H9 (cell line): ENCODE results near the gene ITPR1. TPM values are rescaled to one million over a fixed set of nuclear protein-coding genes. Genes with fewer than 3 reads are reported as not detected.
A peak's percentile ranks its signal among the peaks of the same experiment; 100 is the strongest.
"Not testable (repeated sequence)": the region's sequence is repeated elsewhere in the genome, so short reads cannot be mapped to it uniquely, and the experiment has no call there.

Source experiments
- DNase-seq: peaks from one replicate; pipeline ENCODE4 v3.0.0-alpha.2; 2017
- H2AFZ ChIP-seq: one replicate; pipeline ENCODE4 v1.6.1; 2013; ENCODE audit warnings: mild to moderate bottlenecking, low read length, control low read depth, moderate library complexity
- H2AK5ac ChIP-seq: 2 replicates; pipeline ENCODE4 v1.6.1; 2013; ENCODE audit warnings: low read length, control low read depth, mixed read lengths; ENCODE audit not compliant: insufficient read length
- H2BK120ac ChIP-seq: one replicate; pipeline ENCODE4 v1.6.1; 2013; ENCODE audit warnings: low read depth, mild to moderate bottlenecking, low read length, control low read depth, inconsistent platforms; ENCODE audit not compliant: poor library complexity, severe bottlenecking
- H2BK12ac ChIP-seq: 2 replicates; pipeline ENCODE4 v1.6.1; 2013; ENCODE audit warnings: low read length, control low read depth, mixed read lengths, low read depth; ENCODE audit not compliant: insufficient read length
- H2BK15ac ChIP-seq: 2 replicates; pipeline ENCODE4 v1.6.1; 2013; ENCODE audit warnings: low read depth, low read length, control low read depth
- H2BK20ac ChIP-seq: one replicate; pipeline ENCODE4 v1.6.1; 2013; ENCODE audit warnings: low read depth, mild to moderate bottlenecking, low read length, control low read depth, inconsistent platforms; ENCODE audit not compliant: poor library complexity, severe bottlenecking
- H2BK5ac ChIP-seq: 2 replicates; pipeline ENCODE4 v1.6.1; 2013; ENCODE audit warnings: low read length, control low read depth, mixed read lengths; ENCODE audit not compliant: insufficient read length
- H3K14ac ChIP-seq: 2 replicates; pipeline ENCODE4 v1.6.1; 2013; ENCODE audit warnings: low read length, control low read depth; ENCODE audit not compliant: insufficient read depth
- H3K18ac ChIP-seq: 2 replicates; pipeline ENCODE4 v1.6.1; 2013; ENCODE audit warnings: low read depth, mild to moderate bottlenecking, mixed read lengths, low read length, control low read depth; ENCODE audit not compliant: insufficient read length
- H3K23ac ChIP-seq: 2 replicates; pipeline ENCODE4 v1.6.1; 2013; ENCODE audit warnings: low read length, control low read depth, mixed read lengths, low read depth; ENCODE audit not compliant: insufficient read length
- H3K23me2 ChIP-seq: 2 replicates; pipeline ENCODE4 v1.6.1; 2013; ENCODE audit warnings: low read depth, mild to moderate bottlenecking, mixed read lengths, low read length, control low read depth; ENCODE audit not compliant: insufficient read length, poor library complexity, severe bottlenecking
- H3K27ac ChIP-seq: 2 replicates; pipeline ENCODE4 v1.5.1; 2013; ENCODE audit warnings: low read length, control low read depth, mixed read lengths, low read depth; ENCODE audit not compliant: insufficient read length
- H3K27me3 ChIP-seq: 2 replicates; pipeline ENCODE4 v1.6.1; 2013; ENCODE audit warnings: low read length, control low read depth, inconsistent platforms; ENCODE audit not compliant: insufficient read depth
- H3K4ac ChIP-seq: 2 replicates; pipeline ENCODE4 v1.6.1; 2013; ENCODE audit warnings: low read depth, mild to moderate bottlenecking, control low read depth, inconsistent platforms, low read length, moderate library complexity
- H3K4me1 ChIP-seq: 2 replicates; pipeline ENCODE4 v1.6.1; 2013; ENCODE audit warnings: low read length, control low read depth, inconsistent platforms; ENCODE audit not compliant: insufficient read depth
- H3K4me2 ChIP-seq: 2 replicates; pipeline ENCODE4 v1.6.1; 2013; ENCODE audit warnings: low read length, control low read depth, mixed read lengths; ENCODE audit not compliant: insufficient read length, insufficient read depth
- H3K56ac ChIP-seq: 2 replicates; pipeline ENCODE4 v1.6.1; 2013; ENCODE audit warnings: low read depth, mild to moderate bottlenecking, mixed read lengths, low read length, control low read depth; ENCODE audit not compliant: insufficient read length
- H3K79me1 ChIP-seq: 2 replicates; pipeline ENCODE4 v1.6.1; 2013; ENCODE audit warnings: low read depth, mild to moderate bottlenecking, moderate library complexity, low read length, control low read depth, inconsistent platforms; ENCODE audit not compliant: insufficient read depth, poor library complexity, severe bottlenecking
- H3K79me2 ChIP-seq: 2 replicates; pipeline ENCODE4 v1.6.1; 2013; ENCODE audit warnings: low read length, control low read depth, inconsistent platforms; ENCODE audit not compliant: insufficient read depth
- H3K9ac ChIP-seq: 2 replicates; pipeline ENCODE4 v1.6.1; 2013; ENCODE audit warnings: low read length, control low read depth, mixed read lengths; ENCODE audit not compliant: insufficient read length; ENCODE audit errors: extremely low read depth
- H3K9me3 ChIP-seq: one replicate; pipeline ENCODE4 v1.6.1; 2013; ENCODE audit warnings: low read depth, low read length, inconsistent platforms; ENCODE audit not compliant: control insufficient read depth
- H3T11ph ChIP-seq: one replicate; pipeline ENCODE4 v1.6.1; 2013; ENCODE audit warnings: mild to moderate bottlenecking, low read length, control low read depth, inconsistent platforms
- H4K20me1 ChIP-seq: one replicate; pipeline ENCODE4 v1.6.1; 2013; ENCODE audit not compliant: control insufficient read depth, insufficient read length, insufficient read depth
- H4K5ac ChIP-seq: 2 replicates; pipeline ENCODE4 v1.6.1; 2013; ENCODE audit warnings: low read depth, mild to moderate bottlenecking, mixed read lengths, low read length, control low read depth; ENCODE audit not compliant: insufficient read length
- H4K8ac ChIP-seq: replicated peaks from 2 replicates; pipeline ENCODE4 v1.6.1; 2013; ENCODE audit warnings: low read length, control low read depth, mixed read lengths, low read depth; ENCODE audit not compliant: insufficient read length
- H4K91ac ChIP-seq: 2 replicates; pipeline ENCODE4 v1.6.1; 2013; ENCODE audit warnings: low read depth, mild to moderate bottlenecking, moderate library complexity, mixed read lengths, low read length, control low read depth; ENCODE audit not compliant: insufficient read length
- H3K27ac Mint-ChIP-seq, 3 experiments: 2 replicates in 2 of 3; 3 replicates in 1 of 3; pipeline ENCODE4 v1.8.0; 2020 to 2021; ENCODE audit warnings: mixed read lengths in 3 of 3, mild to moderate bottlenecking in 1 of 3, moderate library complexity in 1 of 3
- H3K27me3 Mint-ChIP-seq: 2 replicates; pipeline ENCODE4 v1.8.0; 2021; ENCODE audit warnings: low read depth, mild to moderate bottlenecking, moderate library complexity, mixed read lengths
- H3K36me3 Mint-ChIP-seq, 3 experiments: 2 replicates in 2 of 3; 3 replicates in 1 of 3; pipeline ENCODE4 v1.8.0; 2020 to 2021; ENCODE audit warnings: low read depth in 3 of 3, mixed read lengths in 3 of 3; ENCODE audit not compliant: insufficient read depth in 1 of 3
- H3K4me1 Mint-ChIP-seq, 2 experiments: 2 replicates each; pipeline ENCODE4 v1.8.0; 2020; ENCODE audit warnings: mixed read lengths in 2 of 2
- H3K4me3 Mint-ChIP-seq, 2 experiments: 2 replicates in 1 of 2; 3 replicates in 1 of 2; pipeline ENCODE4 v1.8.0; 2020 to 2021; ENCODE audit warnings: mild to moderate bottlenecking in 2 of 2, mixed read lengths in 2 of 2, moderate library complexity in 1 of 2
- H3K9me3 Mint-ChIP-seq, 2 experiments: 2 replicates in 1 of 2; 3 replicates in 1 of 2; pipeline ENCODE4 v1.8.0; 2020; ENCODE audit warnings: mild to moderate bottlenecking in 2 of 2, mixed read lengths in 2 of 2, moderate library complexity in 1 of 2
- CTCF ChIP-seq: fragments of 200-600 bp; sonication (generic); conservative IDR thresholded peaks from 3 replicates; pipeline ENCODE4 v1.8.0; 2021; ENCODE audit warnings: antibody characterized with exemption, mild to moderate bottlenecking
- WGBS: extraction: QIAGEN DNeasy Blood & Tissue Kit; methylation state at CpG from one replicate; pipeline ENCODE4 v1.1.7; 2013; ENCODE audit warnings: missing lambda C conversion rate, low lambda C conversion rate, mixed read lengths; ENCODE audit not compliant: insufficient read length; ENCODE audit errors: extremely low coverage; 5-methylcytosine and 5-hydroxymethylcytosine counted together
- total RNA-seq: library from RNA; stranded (reverse); gene quantifications from 2 replicates; pipeline ENCODE4 v1.2.1, GENCODE V29; 2021

ITPR1 gene
- total RNA-seq, 1 experiment from 2014 or later, result 4.2 TPM

DNA sequence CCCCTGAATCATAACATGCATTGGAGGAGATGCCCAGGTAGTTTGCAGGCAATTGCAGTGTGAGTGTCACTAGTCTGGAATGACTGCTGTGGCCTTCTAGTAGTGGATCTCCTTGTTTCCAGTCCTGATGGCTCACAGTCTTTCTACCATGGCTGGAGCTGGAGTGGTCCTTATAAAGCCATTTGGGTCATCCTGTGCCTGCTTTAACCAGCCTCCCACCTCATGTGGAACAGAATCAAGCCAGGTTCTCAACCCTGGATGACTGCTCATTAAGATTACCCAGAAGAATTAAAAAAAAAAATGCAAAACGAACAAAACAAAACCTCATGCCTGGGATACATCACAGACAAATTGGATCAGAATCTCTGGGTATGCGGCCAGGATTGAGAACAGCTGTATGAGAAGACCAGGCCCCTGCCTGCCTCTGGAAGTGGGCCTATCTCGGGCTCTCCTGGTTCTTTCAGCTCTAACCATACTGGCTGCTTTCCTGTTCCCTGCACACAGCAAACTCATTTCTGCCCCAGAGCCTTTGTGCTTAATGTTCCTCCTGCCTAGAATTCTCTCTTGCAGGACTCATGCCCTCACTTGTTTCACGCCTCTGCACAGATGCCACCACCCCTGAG lies 96.4 kb downstream of the ITPR1 start:
- TF ChIP-seq CTCF, result no peak

GRCh38 chr3:4590849-4591248 lies 97.7 kb downstream of the ITPR1 start:
- not testable (repeated sequence) for H3K79me1 ChIP-seq, H3K23me2 ChIP-seq, H3K27me3 ChIP-seq, H2BK12ac ChIP-seq, H3K9ac ChIP-seq, H3K9me3 ChIP-seq, H3K56ac ChIP-seq, H4K5ac ChIP-seq, H3K4me2 ChIP-seq, H3K27ac Mint-ChIP-seq, H3K4me1 ChIP-seq, H2BK20ac ChIP-seq, H3K27ac ChIP-seq, H3K27me3 Mint-ChIP-seq, H2AFZ ChIP-seq, H3K4ac ChIP-seq, H3T11ph ChIP-seq, H3K9me3 Mint-ChIP-seq, H2BK120ac ChIP-seq, DNase-seq, H3K18ac ChIP-seq, H2AK5ac ChIP-seq, H2BK15ac ChIP-seq, H3K14ac ChIP-seq, H2BK5ac ChIP-seq, H4K8ac ChIP-seq, H3K79me2 ChIP-seq, H4K20me1 ChIP-seq, H3K23ac ChIP-seq, H4K91ac ChIP-seq, H3K36me3 Mint-ChIP-seq, H3K4me3 Mint-ChIP-seq
- H3K4me1 Mint-ChIP-seq, result peaks cover 15 to 32% of the 10 kb centered on the region in 2 experiments
- no CpG with 5 or more reads among the region's 2 CpGs for WGBS

More for the DNA sequence above, 96.4 kb downstream of the ITPR1 start:
- no peak overlapping the region for H3K4ac ChIP-seq
- H2AFZ ChIP-seq, result no peak overlapping the region
- H2BK5ac ChIP-seq, result no peak overlapping the region
- WGBS, result no CpG with 5 or more reads among the region's 4 CpGs
- no peak overlapping the region for H3K14ac ChIP-seq
- no peaks in the 10 kb centered on the region for H3K9me3 ChIP-seq
- Mint-ChIP-seq H3K4me3 (no peak overlapping the region), H3K36me3 (no peaks in the 10 kb centered on the region), H3K4me1 (peaks cover 16 to 31% of the 10 kb centered on the region in 2 experiments), H3K27me3 (no peaks in the 10 kb centered on the region), H3K27ac (peak overlapping the region in 2 of 3 experiments; percentile 1 to 65; a peak in 3 of 7 replicates), H3K9me3 (no peaks in the 10 kb centered on the region)
- H3K23me2 ChIP-seq, result no peaks in the 10 kb centered on the region
- H4K8ac ChIP-seq, result no peak overlapping the region
- no peak overlapping the region for H2AK5ac ChIP-seq
- H3K79me2 ChIP-seq, result no peaks in the 10 kb centered on the region
- DNase-seq, result no peak
- H3K4me1 ChIP-seq, result 0 out of 2 replicates have a peak, but pooled peaks cover 2% of the 10 kb centered on the region
- H3K27me3 ChIP-seq, result no peaks in the 10 kb centered on the region
- H4K5ac ChIP-seq, result no peak overlapping the region
- H3K9ac ChIP-seq, result no peak overlapping the region
- H3K18ac ChIP-seq, result no peak overlapping the region
- H3K56ac ChIP-seq, result no peak overlapping the region
- no peak overlapping the region for H2BK20ac ChIP-seq
- no peak overlapping the region for H2BK15ac ChIP-seq
- H3K27ac ChIP-seq, result no peak overlapping the region
- no peak overlapping the region for H2BK12ac ChIP-seq
- no peak overlapping the region for H3T11ph ChIP-seq
- no peaks in the 10 kb centered on the region for H4K20me1 ChIP-seq
- no peak overlapping the region for H3K23ac ChIP-seq
- H4K91ac ChIP-seq, result no peak overlapping the region
- H2BK120ac ChIP-seq, result no peak overlapping the region
- H3K79me1 ChIP-seq, result no peaks in the 10 kb centered on the region
- H3K4me2 ChIP-seq, result no peak overlapping the region
